HG03175 (cell line): Measurements from ENCODE around the gene CHERP.
"Not testable (repeated sequence)": the region's sequence is repeated elsewhere in the genome, so short reads cannot be mapped to it uniquely, and the experiment has no call there.

Experiments used
- ATAC-seq: cut with Tn5 transposase; IDR thresholded peaks from one replicate; pipeline ENCODE4 v1.9.1; 2021; ENCODE audit warnings: mild to moderate bottlenecking, moderate library complexity; ENCODE audit not compliant: unreplicated experiment

Gene CHERP

GRCh38 chr19:16521715-16522289 lies 20.4 kb downstream of the CHERP start:
- ATAC-seq = no peak

GRCh38 chr19:16520986-16521624 lies 21.1 kb downstream of the CHERP start:
- no peak for ATAC-seq

- ATAC-seq = no peak
Observed at GRCh38 chr19:16520074-16520973, 21.9 kb downstream of the CHERP start.

- no peak for ATAC-seq
Observed at GRCh38 chr19:16519230-16519687, 23.0 kb downstream of the CHERP start.

GRCh38 chr19:16518483-16519229 lies 23.6 kb downstream of the CHERP start:
- ATAC-seq = no peak

GRCh38 chr19:16518061-16518460 lies 24.2 kb downstream of the CHERP start:
- ATAC-seq = no peak

GRCh38 chr19:16516923-16517610 lies 25.2 kb downstream of the CHERP start:
- no peak for ATAC-seq

- ATAC-seq = no peak
Observed at GRCh38 chr19:16516381-16516780, 25.9 kb downstream of the CHERP start.

- ATAC-seq = no peak
Observed at GRCh38 chr19:16514383-16515019, 27.7 kb downstream of the CHERP start.

GRCh38 chr19:16512611-16513010 lies 29.6 kb downstream of the CHERP start:
- not testable (repeated sequence) for ATAC-seq

GRCh38 chr19:16509141-16510061 lies 32.8 kb downstream of the CHERP start:
- ATAC-seq = no peak

- no peak for ATAC-seq
Observed at GRCh38 chr19:16508546-16508945, 33.7 kb downstream of the CHERP start.

GRCh38 chr19:16506961-16507360 lies 35.3 kb downstream of the CHERP start:
- ATAC-seq = no peak

- ATAC-seq = not testable (repeated sequence)
Observed at GRCh38 chr19:16506161-16506560, 36.1 kb downstream of the CHERP start.

- no peak for ATAC-seq
Observed at GRCh38 chr19:16504271-16504670, 38.0 kb downstream of the CHERP start.

GRCh38 chr19:16497837-16498236 lies 44.4 kb downstream of the CHERP start:
- no peak for ATAC-seq

GRCh38 chr19:16497042-16497441 lies 45.2 kb downstream of the CHERP start:
- ATAC-seq = no peak

GRCh38 chr19:16496613-16496983 lies 45.6 kb downstream of the CHERP start:
- no peak for ATAC-seq
